Activated T-cell treated with anti-CD3 and anti-CD28 coated beads, Interleukin-2, amount 50 U/mL, for 72 hours (primary cell): ENCODE results near the gene PPM1B. TPM values are rescaled to one million over a fixed set of nuclear protein-coding genes. Genes with fewer than 3 reads are reported as not detected.

Source experiments
- total RNA-seq, 2 donors: library from RNA; stranded (reverse); gene quantifications; one replicate each; pipeline ENCODE4 v1.2.3, GENCODE V29; 2022

Gene PPM1B
- total RNA-seq, 2 donors from 2014 or later, result 47.6 to 60.1 TPM

Other genes with a start within 250 kb of the PPM1B start
- gene LRPPRC, start 172.9 kb upstream of the PPM1B start, total RNA-seq, result 100 to 1,000 TPM; 121 to 149 TPM
- under 1 TPM in 1 of 2 donors, not detected in 1; 0.26 TPM for gene SLC3A1, start 106.6 kb downstream of the PPM1B start, total RNA-seq
- 10 to 100 TPM; 22.0 to 30.1 TPM for gene PREPL, start 192.6 kb downstream of the PPM1B start, total RNA-seq
- gene CAMKMT, start 193.1 kb downstream of the PPM1B start, total RNA-seq, result 10 to 100 TPM; 26.1 to 26.5 TPM